IPS DF 6.9 (cell line): Measurements from ENCODE around the gene ADAMTSL2.

Experiments
- DNase-seq: peaks from one replicate; pipeline ENCODE4 v3.0.0-alpha.2; 2013; ENCODE audit warnings: low read depth, low spot score
- H3K27ac ChIP-seq: one replicate; pipeline ENCODE4 v1.5.1; 2013; ENCODE audit warnings: low read length, control low read depth
- H3K27me3 ChIP-seq: 2 replicates; pipeline ENCODE4 v1.6.1; 2013; ENCODE audit warnings: mild to moderate bottlenecking, low read length; ENCODE audit not compliant: control insufficient read depth, insufficient read depth
- H3K36me3 ChIP-seq: 2 replicates; pipeline ENCODE4 v1.6.1; 2013; ENCODE audit warnings: low read length; ENCODE audit not compliant: control insufficient read depth, insufficient read depth
- H3K4me1 ChIP-seq: 2 replicates; pipeline ENCODE4 v1.6.1; 2013; ENCODE audit warnings: low read length; ENCODE audit not compliant: control insufficient read depth, insufficient read depth
- H3K4me3 ChIP-seq: 2 replicates; pipeline ENCODE4 v1.5.1; 2013; ENCODE audit warnings: mild to moderate bottlenecking, low read length
- H3K9me3 ChIP-seq: 2 replicates; pipeline ENCODE4 v1.6.1; 2013; ENCODE audit warnings: low read length, inconsistent platforms; ENCODE audit not compliant: control insufficient read depth, insufficient read depth
- WGBS: extraction: QIAGEN DNeasy Blood & Tissue Kit; methylation state at CpG from one replicate; pipeline ENCODE4 v1.1.7; 2013; ENCODE audit warnings: mixed read lengths, missing lambda C conversion rate; ENCODE audit not compliant: insufficient read length, insufficient coverage; 5-methylcytosine and 5-hydroxymethylcytosine counted together

ADAMTSL2 gene

DNA sequence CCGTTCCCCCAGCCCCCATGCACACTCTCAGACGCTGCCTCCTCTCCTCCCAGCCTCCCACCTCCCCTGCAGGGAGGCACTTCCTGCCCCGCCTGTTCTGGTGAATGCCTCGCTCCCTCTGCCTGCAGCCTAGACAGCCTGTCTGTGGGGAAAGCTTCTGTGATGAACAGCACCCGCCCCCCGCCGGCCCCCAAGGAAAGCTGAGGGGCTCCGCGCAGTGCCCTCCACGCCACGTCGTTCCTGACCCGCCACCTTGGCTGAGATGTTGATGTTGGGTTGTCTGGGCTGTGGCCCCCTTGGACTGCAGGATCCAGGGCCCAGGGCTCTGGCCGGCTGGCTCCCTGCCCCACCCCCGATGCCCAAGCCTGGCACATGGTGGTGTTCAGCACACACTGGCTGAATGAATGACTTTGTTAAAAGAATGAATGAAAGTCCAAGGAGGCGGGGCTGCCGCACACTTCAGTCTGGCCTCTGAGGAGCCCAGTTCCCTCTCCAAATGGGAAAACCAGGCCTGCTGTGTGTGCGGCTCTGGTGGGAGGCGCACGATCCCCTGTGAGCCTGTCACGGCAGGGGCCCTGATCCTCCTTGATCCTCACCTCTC, 7.7 kb upstream of the ADAMTSL2 start:
- H3K36me3 ChIP-seq: no peaks in the 10 kb centered on the region
- H3K27me3 ChIP-seq: no peaks in the 10 kb centered on the region
- no peak overlapping the region for H3K27ac ChIP-seq
- no CpG with 5 or more reads among the region's 21 CpGs for WGBS
- H3K9me3 ChIP-seq: no peaks in the 10 kb centered on the region
- DNase-seq: no peak
- peaks cover 10% of the 10 kb centered on the region for H3K4me1 ChIP-seq
- H3K4me3 ChIP-seq: no peak overlapping the region

DNA sequence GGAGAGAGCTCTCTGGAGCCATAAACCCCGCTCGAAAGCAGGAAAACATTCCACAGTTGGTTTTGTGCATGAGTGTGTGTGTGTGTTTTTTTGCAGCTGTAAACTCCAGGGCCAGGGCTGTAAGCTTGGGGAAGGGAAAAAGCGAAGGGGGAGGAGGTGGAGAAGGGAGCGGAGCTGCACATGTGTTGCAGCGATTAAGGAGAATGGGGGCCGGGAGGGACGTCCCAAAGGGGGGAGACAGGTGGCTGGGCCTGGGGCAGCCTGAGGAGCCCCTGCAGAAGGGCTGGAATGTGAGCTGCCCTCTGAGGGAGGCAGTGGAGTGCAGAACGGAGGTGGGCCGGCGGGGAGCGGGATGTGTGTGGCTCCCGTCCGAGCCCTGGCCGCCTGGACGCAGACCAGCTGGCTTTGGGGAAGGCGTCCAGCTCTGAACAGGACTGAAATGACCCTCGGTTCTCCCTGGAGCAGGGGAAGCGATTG, 7.0 kb upstream of the ADAMTSL2 start:
- Histone ChIP-seq H3K9me3 (no peaks in the 10 kb centered on the region), H3K36me3 (no peaks in the 10 kb centered on the region), H3K4me3 (no peak overlapping the region), H3K27me3 (no peaks in the 10 kb centered on the region), H3K4me1 (peaks cover 10% of the 10 kb centered on the region), H3K27ac (no peak overlapping the region)
- no CpG with 5 or more reads among the region's 18 CpGs for WGBS
- no peak for DNase-seq

DNA sequence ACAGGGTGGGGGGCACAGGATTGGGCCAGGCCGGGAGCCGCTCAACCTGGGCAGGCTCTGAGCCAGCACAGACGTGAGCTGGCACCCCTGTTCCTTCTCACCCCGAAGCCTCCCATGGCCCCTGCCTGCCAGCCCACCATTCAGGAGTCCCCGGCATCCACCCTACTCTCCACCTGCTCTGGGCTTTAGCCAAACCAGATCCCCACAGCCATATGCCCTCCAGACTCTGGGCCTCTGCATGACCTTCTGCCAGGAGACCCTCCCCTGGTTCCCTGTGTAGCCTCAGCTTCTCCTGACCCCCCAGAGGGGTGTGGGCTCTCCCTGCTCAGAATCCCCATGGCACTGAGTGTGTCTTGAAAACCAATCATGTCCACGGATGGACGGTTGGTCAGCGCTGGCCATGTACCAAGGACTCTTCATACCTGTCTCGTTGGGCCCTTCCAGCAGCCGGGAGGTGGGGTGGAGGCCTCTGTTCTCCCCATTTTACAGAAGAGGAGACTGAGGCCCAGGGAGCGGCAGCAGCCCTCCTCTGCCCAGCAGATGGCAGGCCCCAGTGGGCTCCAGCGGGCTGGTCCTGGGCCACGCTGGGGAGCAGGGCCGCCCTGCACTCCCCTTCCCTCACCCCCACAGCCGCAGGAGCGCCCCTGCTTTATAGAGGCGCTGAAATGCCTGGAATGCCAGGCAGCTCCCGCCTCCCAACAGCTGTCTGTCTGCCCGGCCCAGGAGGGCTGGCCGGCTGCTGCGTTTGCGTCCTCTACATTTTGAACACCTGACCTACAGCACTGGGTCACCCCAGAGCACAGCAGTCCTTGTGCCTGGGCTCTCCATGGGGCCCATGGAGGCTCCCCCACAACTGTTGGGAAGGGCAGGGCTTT, 6.3 kb upstream of the ADAMTSL2 start:
- WGBS: no CpG with 5 or more reads among the region's 22 CpGs
- no peak overlapping the region for H3K4me3 ChIP-seq
- no peaks in the 10 kb centered on the region for H3K36me3 ChIP-seq
- H3K4me1 ChIP-seq: peaks cover 10% of the 10 kb centered on the region
- no peak overlapping the region for H3K27ac ChIP-seq
- no peaks in the 10 kb centered on the region for H3K9me3 ChIP-seq
- no peaks in the 10 kb centered on the region for H3K27me3 ChIP-seq
- DNase-seq: no peak

DNA sequence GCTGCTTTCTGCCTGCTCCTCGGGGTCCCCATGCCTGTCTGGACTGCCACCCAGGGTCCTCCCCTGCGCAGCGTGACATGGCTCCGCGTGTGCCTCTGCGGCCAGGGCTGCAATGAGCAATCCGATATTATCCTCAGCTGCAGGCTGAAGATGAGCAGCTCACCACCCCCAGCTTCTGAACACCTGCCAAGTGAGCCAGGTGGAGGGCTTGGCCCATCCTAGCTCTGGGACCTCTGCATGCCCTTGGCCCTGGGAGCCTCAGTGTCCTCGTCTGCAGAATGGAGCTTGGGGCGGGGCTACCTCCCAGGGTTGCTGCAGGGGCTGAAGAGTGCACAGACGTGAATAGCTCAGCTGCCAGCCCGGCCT, 5.6 kb upstream of the ADAMTSL2 start:
- Histone ChIP-seq H3K27ac (no peak overlapping the region), H3K9me3 (no peaks in the 10 kb centered on the region), H3K36me3 (no peaks in the 10 kb centered on the region), H3K27me3 (peaks cover 1% of the 10 kb centered on the region; the same call in 1 of the 2 replicates), H3K4me1 (peaks cover 10% of the 10 kb centered on the region), H3K4me3 (no peak overlapping the region)
- no CpG with 5 or more reads among the region's 11 CpGs for WGBS
- no peak for DNase-seq

DNA sequence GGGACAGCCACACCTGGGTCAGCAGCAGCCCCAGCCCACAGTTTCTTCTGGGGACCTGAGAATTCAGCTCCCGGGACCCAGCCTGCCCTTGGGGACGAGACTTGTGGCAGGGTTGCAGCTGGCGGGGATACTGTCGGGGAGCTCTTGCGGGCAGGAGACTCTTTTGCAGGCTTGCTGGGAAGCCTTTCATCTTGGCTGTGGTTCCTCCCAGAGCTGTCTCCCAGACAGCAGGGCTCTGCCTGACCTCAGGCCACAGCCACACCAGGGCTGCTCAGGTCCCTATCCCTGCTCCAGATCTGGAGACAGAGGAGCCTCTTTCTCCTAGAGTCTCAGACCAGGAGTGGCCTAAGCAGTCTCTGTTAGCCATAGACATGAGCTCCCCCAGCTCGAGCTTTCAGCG, 5.0 kb upstream of the ADAMTSL2 start:
- H3K9me3 ChIP-seq: no peaks in the 10 kb centered on the region
- H3K27me3 ChIP-seq: peaks cover 1% of the 10 kb centered on the region; the same call in 1 of the 2 replicates
- H3K4me1 ChIP-seq: peaks cover 13% of the 10 kb centered on the region
- DNase-seq: no peak
- H3K4me3 ChIP-seq: no peak overlapping the region
- H3K27ac ChIP-seq: no peak overlapping the region
- no CpG with 5 or more reads among the region's 7 CpGs for WGBS
- H3K36me3 ChIP-seq: no peaks in the 10 kb centered on the region

DNA sequence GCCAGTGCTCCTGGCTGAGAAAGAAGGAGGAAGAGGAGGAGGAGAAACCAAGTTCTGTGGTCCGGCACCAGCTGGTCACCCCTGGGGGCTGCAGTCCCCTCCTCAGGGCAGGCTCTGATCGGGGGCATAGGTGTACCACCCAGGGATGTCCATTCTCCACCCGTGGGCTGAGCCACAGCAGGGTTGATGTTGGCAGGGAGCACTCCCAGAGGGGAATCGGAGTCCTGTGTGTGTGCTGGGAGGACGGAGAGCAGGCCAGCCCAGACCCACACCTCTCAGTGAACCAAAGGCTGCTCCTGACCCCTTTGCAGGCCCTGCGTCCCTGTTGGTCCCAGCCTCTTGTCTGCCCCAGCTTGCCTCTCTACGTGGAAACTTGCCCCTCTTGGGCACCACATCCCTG, 4.6 kb upstream of the ADAMTSL2 start:
- Histone ChIP-seq H3K4me3 (no peak overlapping the region), H3K27ac (no peak overlapping the region), H3K36me3 (no peaks in the 10 kb centered on the region), H3K27me3 (peaks cover 1% of the 10 kb centered on the region; the same call in 1 of the 2 replicates), H3K4me1 (peaks cover 15% of the 10 kb centered on the region), H3K9me3 (no peaks in the 10 kb centered on the region)
- WGBS: no CpG with 5 or more reads among the region's 7 CpGs
- no peak for DNase-seq

DNA sequence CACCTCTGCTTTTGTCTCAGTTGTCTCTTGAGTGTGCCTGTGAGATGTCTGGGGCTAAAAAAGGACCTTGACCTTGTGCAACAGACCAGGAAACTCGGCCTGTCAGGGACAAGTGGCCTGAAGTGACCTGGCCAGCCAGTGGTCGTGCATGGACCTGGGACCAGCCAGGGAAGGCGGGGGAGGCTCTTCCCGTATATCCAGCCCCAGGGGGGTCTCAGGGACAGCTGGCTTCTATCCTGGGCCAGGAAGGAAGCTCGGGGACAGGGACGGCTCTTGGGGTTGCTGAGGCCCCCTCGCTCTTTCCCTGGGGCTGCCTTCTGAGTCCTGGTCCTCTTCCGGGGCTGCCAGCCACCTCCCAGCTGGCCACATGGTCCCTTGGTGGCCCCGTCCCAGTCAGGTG, 3.2 kb upstream of the ADAMTSL2 start:
- Histone ChIP-seq H3K27me3 (peaks cover 1% of the 10 kb centered on the region; the same call in 1 of the 2 replicates), H3K36me3 (no peaks in the 10 kb centered on the region), H3K4me1 (peaks cover 16% of the 10 kb centered on the region)

DNA sequence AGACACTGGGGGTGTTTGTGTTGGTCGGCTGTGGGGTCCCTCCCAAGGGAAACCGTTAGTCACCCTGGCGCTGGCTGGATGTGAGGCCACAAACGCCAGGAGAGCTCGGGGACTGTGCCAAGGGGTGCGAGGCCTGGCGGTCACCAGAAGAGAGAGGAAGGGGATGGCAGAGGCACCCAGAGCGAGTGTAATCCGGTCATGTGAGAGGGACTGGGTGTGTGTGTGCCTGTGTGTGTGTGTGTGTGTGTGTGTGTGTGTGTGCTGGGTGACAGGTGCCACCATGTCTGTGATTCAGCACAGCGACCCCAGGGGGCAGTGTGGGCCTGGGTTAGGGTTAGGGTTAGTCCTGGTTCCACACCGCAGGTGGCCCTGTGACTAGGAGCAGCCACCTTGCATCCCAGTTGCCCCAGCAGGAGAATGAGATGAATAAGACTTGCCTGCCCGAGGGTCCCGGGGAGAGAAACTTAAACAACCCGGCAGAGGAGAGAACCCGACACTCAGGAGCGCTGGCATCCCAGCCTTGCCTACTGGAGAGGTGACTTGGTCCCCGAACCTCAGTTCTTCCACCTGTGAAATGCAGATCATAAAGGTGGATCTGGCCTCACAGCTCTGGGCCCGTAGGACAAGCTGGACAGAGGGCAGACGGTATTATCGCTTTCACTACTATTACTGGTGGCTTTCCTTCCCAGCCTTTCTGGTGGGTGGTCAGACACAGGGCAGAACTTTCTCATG, 1.4 kb upstream of the ADAMTSL2 start:
- H3K4me1 ChIP-seq: peaks cover 9% of the 10 kb centered on the region
- no peaks in the 10 kb centered on the region for H3K9me3 ChIP-seq
- no peak overlapping the region for H3K27ac ChIP-seq
- no peak for DNase-seq
- no peaks in the 10 kb centered on the region for H3K36me3 ChIP-seq
- H3K27me3 ChIP-seq: peaks cover 1% of the 10 kb centered on the region; the same call in 1 of the 2 replicates
- H3K4me3 ChIP-seq: no peak overlapping the region
- no CpG with 5 or more reads among the region's 20 CpGs for WGBS

More for the DNA sequence above, 3.2 kb upstream of the ADAMTSL2 start:
- DNase-seq: no peak
- WGBS: no CpG with 5 or more reads among the region's 9 CpGs
- no peaks in the 10 kb centered on the region for H3K9me3 ChIP-seq
- H3K4me3 ChIP-seq: no peak overlapping the region
- no peak overlapping the region for H3K27ac ChIP-seq

DNA sequence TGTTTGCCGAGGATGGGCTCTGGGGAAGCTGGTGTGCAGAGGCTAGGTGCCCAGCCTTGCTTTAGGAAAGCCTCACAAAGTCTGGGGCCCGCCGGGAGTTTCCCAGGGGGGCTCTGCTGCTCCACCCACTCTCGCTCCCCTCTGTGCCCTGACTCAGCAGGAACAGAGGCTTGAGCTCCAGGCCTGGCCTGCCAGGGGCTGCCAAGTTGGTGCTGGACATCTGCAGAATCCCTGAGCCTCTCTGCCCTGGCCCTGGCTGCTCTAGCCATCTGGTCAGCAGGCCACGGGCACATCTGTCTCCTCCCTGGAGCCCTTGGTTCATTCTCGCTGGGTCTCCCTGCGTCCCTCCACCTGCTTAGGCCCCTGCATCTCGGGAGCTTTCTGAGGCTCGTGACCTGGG, 647 bp upstream of the ADAMTSL2 start:
- no CpG with 5 or more reads among the region's 9 CpGs for WGBS
- peaks cover 6% of the 10 kb centered on the region for H3K4me1 ChIP-seq
- no peaks in the 10 kb centered on the region for H3K9me3 ChIP-seq
- DNase-seq: no peak
- H3K27me3 ChIP-seq: peaks cover 1% of the 10 kb centered on the region; the same call in 1 of the 2 replicates
- no peaks in the 10 kb centered on the region for H3K36me3 ChIP-seq
- no peak overlapping the region for H3K4me3 ChIP-seq
- H3K27ac ChIP-seq: no peak overlapping the region

DNA sequence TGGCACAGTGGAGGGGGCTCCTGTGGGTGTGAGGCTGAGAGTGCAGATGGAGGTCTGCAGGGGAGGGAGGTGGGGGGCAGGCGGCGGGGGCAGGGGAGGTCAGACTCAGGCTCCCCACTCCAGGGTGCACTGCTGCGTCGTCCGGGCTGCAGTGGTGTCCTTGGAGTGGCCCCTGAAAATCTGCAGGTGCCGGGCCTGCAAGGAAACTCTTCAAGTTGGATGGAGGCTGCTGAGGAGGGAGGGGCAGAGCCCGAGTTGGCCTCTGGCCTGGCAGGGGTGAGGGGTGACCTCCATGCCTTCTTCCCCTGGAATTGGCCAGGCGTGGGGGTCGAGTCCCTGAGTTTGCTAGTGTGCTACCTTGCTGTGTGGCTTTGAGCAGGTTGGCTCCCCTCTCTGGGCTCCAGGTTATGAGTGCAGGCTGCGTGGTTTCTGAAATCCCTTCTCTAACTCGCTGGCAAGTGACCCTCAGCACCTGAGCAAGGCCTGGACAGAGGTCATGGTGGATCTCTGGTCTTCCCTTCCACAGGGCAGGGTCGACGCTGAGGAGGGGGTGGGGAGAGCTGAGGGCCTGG, 888 bp downstream of the ADAMTSL2 start:
- Histone ChIP-seq H3K27me3 (peaks cover 1% of the 10 kb centered on the region; the same call in 1 of the 2 replicates), H3K36me3 (no peaks in the 10 kb centered on the region), H3K9me3 (no peaks in the 10 kb centered on the region), H3K4me1 (peaks cover 10% of the 10 kb centered on the region; the same call in 1 of the 2 replicates), H3K27ac (no peak overlapping the region), H3K4me3 (no peak overlapping the region)
- no CpG with 5 or more reads among the region's 13 CpGs for WGBS
- no peak for DNase-seq
